Endothelial cell of umbilical vein (primary cell): ENCODE measurements around the gene CELSR1. TPM values are rescaled to one million over a fixed set of nuclear protein-coding genes. Genes with fewer than 3 reads are reported as not detected.

Experiments used
- BruUV-seq: library from RNA; stranded (reverse); fragments of 400-500 nt; replicated peaks from 2 replicates; lab custom pipeline; 2021; lab: Mats Ljungman, UMichigan
- CTCF ChIA-PET: fragments of 300-600, 350-600 bp; sonication (Branson Sonifier 250); formaldehyde crosslinking; loops from one replicate; lab custom pipeline; 2021; ENCODE audit warnings: antibody characterized with exemption, inconsistent platforms; lab: Charles Lee
- POLR2A ChIA-PET: fragments of 300-600, 350-600 bp; sonication (Branson Sonifier 250); formaldehyde crosslinking; loops from one replicate; lab custom pipeline; 2021; ENCODE audit warnings: antibody characterized with exemption, inconsistent platforms; lab: Charles Lee
- DNase-seq: peaks from one replicate; pipeline ENCODE4 v3.0.0-alpha.2; 2011; ENCODE audit warnings: low read depth, low spot score
- FAIRE-seq: peaks from 2 replicates; lab custom pipeline; 2011; peaks lifted over from hg19 to GRCh38; lab: Jason Lieb, UNC
- H2AFZ ChIP-seq: 2 replicates; pipeline ENCODE4 v1.6.0; 2012; ENCODE audit warnings: low read depth, low read length, control low read depth, inconsistent platforms
- H3K27ac ChIP-seq: 2 replicates; pipeline ENCODE4 v1.5.1; 2011; ENCODE audit warnings: low read depth, mild to moderate bottlenecking, control low read depth, low read length, moderate library complexity; ENCODE audit not compliant: insufficient read depth
- H3K27me3 ChIP-seq, 2 experiments: 2 replicates each; pipeline versions ENCODE4 v1.6.0 to v1.6.1; 2011; ENCODE audit warnings: low read length in 2 of 2, mixed read lengths in 1 of 2; ENCODE audit not compliant: control insufficient read depth in 2 of 2, insufficient read depth in 2 of 2
- H3K36me3 ChIP-seq, 2 experiments: 2 replicates in 1 of 2; 3 replicates in 1 of 2; pipeline ENCODE4 v1.5.1; 2011; ENCODE audit warnings: low read length in 2 of 2, mild to moderate bottlenecking in 1 of 2, moderate library complexity in 1 of 2; ENCODE audit not compliant: control insufficient read depth in 2 of 2, insufficient read depth in 2 of 2; ENCODE audit errors: extremely low read depth in 1 of 2
- H3K4me1 ChIP-seq: 3 replicates; pipeline ENCODE4 v1.5.1; 2011; ENCODE audit warnings: mild to moderate bottlenecking, low read length; ENCODE audit not compliant: control insufficient read depth, insufficient read depth; ENCODE audit errors: extremely low read depth
- H3K4me2 ChIP-seq: 2 replicates; pipeline ENCODE4 v1.6.1; 2011; ENCODE audit warnings: low read length, control low read depth, mixed read lengths; ENCODE audit not compliant: insufficient read depth
- H3K4me3 ChIP-seq, 3 experiments: fragments of 200-600 bp in 1 of 3; sonication (generic), shearing (Covaris generic) in 1 of 3; replicated peaks in 1 of 3; 2 replicates each; pipeline ENCODE4 v1.5.1; 2011 to 2016; ENCODE audit warnings: control low read depth in 3 of 3, low read length in 3 of 3, mild to moderate bottlenecking in 2 of 3, inconsistent platforms in 1 of 3, low read depth in 1 of 3, moderate library complexity in 1 of 3; ENCODE audit not compliant: insufficient read depth in 1 of 3
- H3K79me2 ChIP-seq: 2 replicates; pipeline ENCODE4 v1.6.0; 2012; ENCODE audit warnings: low read length, inconsistent platforms; ENCODE audit not compliant: control insufficient read depth, insufficient read depth
- H3K9ac ChIP-seq: replicated peaks from 2 replicates; pipeline ENCODE3; 2011; ENCODE audit warnings: low read length, control low read depth; ENCODE audit not compliant: insufficient read depth; ENCODE audit errors: extremely low read depth
- H3K9me1 ChIP-seq: replicated peaks from 3 replicates; pipeline ENCODE4 v1.6.0; 2011; ENCODE audit warnings: mild to moderate bottlenecking, low read length; ENCODE audit not compliant: control insufficient read depth, insufficient read depth; ENCODE audit errors: extremely low read depth
- H3K9me3 ChIP-seq: replicated peaks from 2 replicates; pipeline ENCODE4 v1.5.1; 2012; ENCODE audit warnings: low read length, inconsistent platforms; ENCODE audit not compliant: control insufficient read depth, insufficient read depth
- H4K20me1 ChIP-seq: replicated peaks from 2 replicates; pipeline ENCODE3; 2011; ENCODE audit warnings: mild to moderate bottlenecking, low read length; ENCODE audit not compliant: control insufficient read depth, insufficient read depth; ENCODE audit errors: extremely low read depth
- EZH2 ChIP-seq: IDR thresholded peaks from 2 replicates; pipeline ENCODE4 v1.6.1; 2012; ENCODE audit warnings: borderline replicate concordance, low read depth, mild to moderate bottlenecking, moderate library complexity, low read length, inconsistent platforms; ENCODE audit not compliant: severe bottlenecking
- FOS ChIP-seq: IDR thresholded peaks from 2 replicates; pipeline ENCODE4 v1.6.1; 2011; ENCODE audit warnings: mild to moderate bottlenecking, low read length, moderate library complexity, borderline replicate concordance; ENCODE audit not compliant: insufficient read depth
- GATA2 ChIP-seq: IDR thresholded peaks from 2 replicates; pipeline ENCODE4 v1.7.0; 2011; ENCODE audit warnings: low read depth, mild to moderate bottlenecking, moderate library complexity, mixed read lengths, low read length; ENCODE audit not compliant: insufficient read length, insufficient read depth
- JUN ChIP-seq: IDR thresholded peaks from 2 replicates; pipeline ENCODE4 v1.6.1; 2011; ENCODE audit warnings: borderline replicate concordance, low read depth; ENCODE audit not compliant: insufficient read length, insufficient read depth
- MYC ChIP-seq: IDR thresholded peaks from one replicate; pipeline ENCODE4 v1.6.1; 2011; ENCODE audit warnings: mild to moderate bottlenecking, low read depth, low read length
- POLR2A ChIP-seq: IDR thresholded peaks from 2 replicates; pipeline ENCODE4 v1.6.1; 2012; ENCODE audit warnings: low read depth, mild to moderate bottlenecking, control low read depth, low read length
- POLR2AphosphoS5 ChIP-seq: IDR thresholded peaks from 2 replicates; pipeline ENCODE4 v1.6.1; 2012; ENCODE audit warnings: low read depth, mild to moderate bottlenecking, control low read depth, low read length, moderate library complexity; ENCODE audit not compliant: insufficient read depth
- dilution Hi-C: fragments of 300-500 bp; cut with MboI; formaldehyde crosslinking; loops from one replicate; pipeline ENCODE4 v1.15.0; 2019; ENCODE audit warnings: low sequenced_read_pairs; ENCODE audit not compliant: extremely low pct_ligation_motif_present
- intact Hi-C: fragments of 100-400 bp; cut with micrococcal nuclease; formaldehyde crosslinking; loops from one replicate; pipeline ENCODE4 v1.10.0; 2022
- polyA plus RNA-seq, 4 experiments: library from polyadenylated mRNA; depleted of rRNA in 3 of 4; stranded (reverse) in 3 of 4; unstranded in 1 of 4; fragments of >200 nt; gene quantifications; 2 replicates each; pipeline versions ENCODE4 v1.2.1 to v1.2.3, GENCODE V29; 2011 to 2012; ENCODE audit warnings: missing spikeins in 1 of 4
- total RNA-seq: library from RNA; stranded (reverse); gene quantifications from 2 replicates; pipeline ENCODE4 v1.2.3, GENCODE V29; 2021
- TF ChIP-seq, protein P1 (sequence below): IDR thresholded peaks from 2 replicates; pipeline ENCODE4 v1.6.1; 2011; ENCODE audit not compliant: insufficient read depth, insufficient read length
- TF ChIP-seq, protein P2 (sequence below), 2 donors: IDR thresholded peaks; 1 replicate in 1 of 2; 2 replicates in 1 of 2; pipeline ENCODE4 v1.5.1; 2011; ENCODE audit warnings: low read length in 2 of 2, mild to moderate bottlenecking in 2 of 2, moderate library complexity in 2 of 2, control low read depth in 1 of 2, inconsistent platforms in 1 of 2, low read depth in 1 of 2; ENCODE audit not compliant: insufficient read depth in 1 of 2; ENCODE audit errors: extremely low read depth in 1 of 2

The CELSR1 gene
- total and polyA plus RNA-seq, 2 donors (not counting 3 experiments of a cell fraction or from before 2014, with no cell fraction given) = 3.7 to 5.4 TPM

DNA sequence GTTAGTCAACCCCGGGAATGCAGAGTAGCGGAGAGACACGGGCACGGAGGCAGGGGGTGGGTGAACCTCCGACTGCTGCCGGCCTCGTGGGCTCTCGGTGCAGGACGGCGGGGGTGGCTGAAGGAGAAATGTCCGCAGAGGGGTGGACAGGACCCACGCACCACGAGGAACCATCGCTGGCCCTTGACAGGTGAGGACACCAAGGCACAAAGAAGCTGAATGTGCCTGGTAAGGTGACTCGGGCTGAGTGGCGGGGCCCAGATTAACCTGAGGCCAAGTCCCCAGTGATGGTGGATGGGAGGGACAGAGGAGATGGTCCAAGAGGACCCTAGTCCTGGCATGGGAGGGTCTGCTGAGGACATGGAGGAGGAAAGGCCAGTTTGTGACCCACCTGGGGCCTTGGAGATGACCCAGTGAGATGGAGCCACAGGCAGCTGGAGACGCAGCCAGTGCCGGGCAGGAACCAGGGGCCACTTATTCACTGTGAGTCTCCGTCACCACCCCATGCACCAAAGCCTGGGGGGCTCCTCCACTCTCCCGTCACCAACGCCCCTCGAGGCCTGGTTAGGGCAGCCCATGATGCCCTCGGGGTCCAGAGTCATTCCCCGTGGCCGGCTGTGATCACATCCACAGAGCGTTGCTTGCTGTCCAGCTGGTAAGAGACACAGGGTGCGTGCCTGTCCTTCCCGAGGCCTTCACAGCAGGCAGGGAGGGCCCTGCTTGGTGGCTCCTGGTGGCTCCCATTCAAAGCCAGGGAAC, 64.2 kb downstream of the CELSR1 start:
- H4K20me1 ChIP-seq = no peaks in the 10 kb centered on the region
- CTCF ChIA-PET = no interaction called here
- H2AFZ ChIP-seq = no peak overlapping the region
- FAIRE-seq = no peak
- no TSS peak for BruUV-seq
- no peak overlapping the region for H3K27ac ChIP-seq
- H3K4me3 ChIP-seq = no peak overlapping the region
- H3K27me3 ChIP-seq = no peaks in the 10 kb centered on the region
- no peaks in the 10 kb centered on the region for H3K9me1 ChIP-seq
- no peak for TF ChIP-seq MYC
- no peak for TF ChIP-seq EZH2
- TF ChIP-seq, protein P1, sequence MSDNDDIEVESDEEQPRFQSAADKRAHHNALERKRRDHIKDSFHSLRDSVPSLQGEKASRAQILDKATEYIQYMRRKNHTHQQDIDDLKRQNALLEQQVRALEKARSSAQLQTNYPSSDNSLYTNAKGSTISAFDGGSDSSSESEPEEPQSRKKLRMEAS = no peak
- no peak for TF ChIP-seq POLR2AphosphoS5
- no peak for TF ChIP-seq JUN
- TF ChIP-seq FOS = no peak
- TF ChIP-seq GATA2 = no peak
- TF ChIP-seq, protein P2, sequence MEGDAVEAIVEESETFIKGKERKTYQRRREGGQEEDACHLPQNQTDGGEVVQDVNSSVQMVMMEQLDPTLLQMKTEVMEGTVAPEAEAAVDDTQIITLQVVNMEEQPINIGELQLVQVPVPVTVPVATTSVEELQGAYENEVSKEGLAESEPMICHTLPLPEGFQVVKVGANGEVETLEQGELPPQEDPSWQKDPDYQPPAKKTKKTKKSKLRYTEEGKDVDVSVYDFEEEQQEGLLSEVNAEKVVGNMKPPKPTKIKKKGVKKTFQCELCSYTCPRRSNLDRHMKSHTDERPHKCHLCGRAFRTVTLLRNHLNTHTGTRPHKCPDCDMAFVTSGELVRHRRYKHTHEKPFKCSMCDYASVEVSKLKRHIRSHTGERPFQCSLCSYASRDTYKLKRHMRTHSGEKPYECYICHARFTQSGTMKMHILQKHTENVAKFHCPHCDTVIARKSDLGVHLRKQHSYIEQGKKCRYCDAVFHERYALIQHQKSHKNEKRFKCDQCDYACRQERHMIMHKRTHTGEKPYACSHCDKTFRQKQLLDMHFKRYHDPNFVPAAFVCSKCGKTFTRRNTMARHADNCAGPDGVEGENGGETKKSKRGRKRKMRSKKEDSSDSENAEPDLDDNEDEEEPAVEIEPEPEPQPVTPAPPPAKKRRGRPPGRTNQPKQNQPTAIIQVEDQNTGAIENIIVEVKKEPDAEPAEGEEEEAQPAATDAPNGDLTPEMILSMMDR (IDR thresholded peaks at IDR 0.05; ENCODE audit: extremely low read depth in 1 of 2, insufficient read depth in 1 of 2, low read depth in 1 of 2, low read length in 2 of 2) = no peak
- no peak for TF ChIP-seq POLR2A
- H3K4me2 ChIP-seq = no peak overlapping the region
- no peak overlapping the region for H3K9ac ChIP-seq
- POLR2A ChIA-PET = no interaction called here
- DNase-seq = no peak
- no peaks in the 10 kb centered on the region for H3K79me2 ChIP-seq
- H3K4me1 ChIP-seq = no peaks in the 10 kb centered on the region
- H3K36me3 ChIP-seq = no peaks in the 10 kb centered on the region
- intact Hi-C loops (no loop called here), dilution Hi-C loops (no loop called here)
- H3K9me3 ChIP-seq = no peaks in the 10 kb centered on the region
